GM12865 (cell line): ENCODE data around the gene SYNJ2BP.

Experiments used
- DNase-seq: peaks from one replicate; pipeline ENCODE4 v3.0.0; 2010; ENCODE audit warnings: low read depth
- H3K4me3 ChIP-seq: 2 replicates; pipeline ENCODE4 v1.5.1; 2011; ENCODE audit warnings: mild to moderate bottlenecking, low read depth, low read length, control low read depth
- TF ChIP-seq, protein P1 (sequence below): IDR thresholded peaks from 2 replicates; pipeline ENCODE4 v1.5.1; 2011; ENCODE audit warnings: low read length, control low read depth, low read depth, inconsistent platforms; ENCODE audit not compliant: insufficient read depth; ENCODE audit errors: missing control alignments

SYNJ2BP gene

DNA sequence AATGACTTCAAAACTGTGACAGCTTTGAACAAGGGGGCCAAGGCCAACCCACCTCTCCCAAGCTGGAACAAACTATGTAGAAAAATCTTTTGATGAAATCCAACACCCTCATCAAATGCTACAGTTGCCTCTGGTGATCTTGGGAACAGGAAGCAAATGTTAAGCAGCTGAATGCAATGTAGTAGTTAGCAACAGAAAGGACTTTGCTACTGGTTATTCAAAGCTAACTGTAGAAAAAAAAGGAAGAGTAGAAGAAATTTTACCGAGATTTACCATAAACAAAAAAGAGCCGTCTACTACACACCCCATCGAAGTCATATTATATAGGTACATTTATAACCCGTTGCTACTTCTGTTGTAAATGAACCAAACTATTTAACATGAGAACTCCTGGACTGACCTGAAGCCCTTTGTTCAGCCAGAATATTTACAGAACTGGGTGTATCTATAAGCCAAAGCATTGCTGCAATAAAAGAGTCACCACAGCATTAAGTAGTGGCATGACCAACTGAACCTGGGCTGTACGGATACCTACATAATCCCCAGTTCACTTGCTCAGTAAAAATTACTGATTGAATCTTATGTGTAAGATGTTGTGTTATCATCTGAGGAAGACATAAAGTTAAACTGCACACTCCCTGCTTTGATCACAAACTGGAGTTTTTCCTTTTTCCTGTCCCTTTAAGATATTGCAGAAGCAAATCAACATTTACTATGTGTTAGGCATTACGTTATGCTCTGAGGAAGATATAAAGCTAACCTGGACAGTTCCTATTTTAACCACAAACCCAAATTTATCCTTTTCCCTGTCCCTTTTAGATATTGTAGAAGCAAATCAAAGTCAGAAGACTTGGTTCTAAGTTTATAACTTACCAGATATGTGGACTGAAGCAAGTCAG, 25.1 kb downstream of the SYNJ2BP start:
- H3K4me3 ChIP-seq = no peak overlapping the region
- no peak for DNase-seq
- TF ChIP-seq, protein P1, sequence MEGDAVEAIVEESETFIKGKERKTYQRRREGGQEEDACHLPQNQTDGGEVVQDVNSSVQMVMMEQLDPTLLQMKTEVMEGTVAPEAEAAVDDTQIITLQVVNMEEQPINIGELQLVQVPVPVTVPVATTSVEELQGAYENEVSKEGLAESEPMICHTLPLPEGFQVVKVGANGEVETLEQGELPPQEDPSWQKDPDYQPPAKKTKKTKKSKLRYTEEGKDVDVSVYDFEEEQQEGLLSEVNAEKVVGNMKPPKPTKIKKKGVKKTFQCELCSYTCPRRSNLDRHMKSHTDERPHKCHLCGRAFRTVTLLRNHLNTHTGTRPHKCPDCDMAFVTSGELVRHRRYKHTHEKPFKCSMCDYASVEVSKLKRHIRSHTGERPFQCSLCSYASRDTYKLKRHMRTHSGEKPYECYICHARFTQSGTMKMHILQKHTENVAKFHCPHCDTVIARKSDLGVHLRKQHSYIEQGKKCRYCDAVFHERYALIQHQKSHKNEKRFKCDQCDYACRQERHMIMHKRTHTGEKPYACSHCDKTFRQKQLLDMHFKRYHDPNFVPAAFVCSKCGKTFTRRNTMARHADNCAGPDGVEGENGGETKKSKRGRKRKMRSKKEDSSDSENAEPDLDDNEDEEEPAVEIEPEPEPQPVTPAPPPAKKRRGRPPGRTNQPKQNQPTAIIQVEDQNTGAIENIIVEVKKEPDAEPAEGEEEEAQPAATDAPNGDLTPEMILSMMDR = no peak

DNA sequence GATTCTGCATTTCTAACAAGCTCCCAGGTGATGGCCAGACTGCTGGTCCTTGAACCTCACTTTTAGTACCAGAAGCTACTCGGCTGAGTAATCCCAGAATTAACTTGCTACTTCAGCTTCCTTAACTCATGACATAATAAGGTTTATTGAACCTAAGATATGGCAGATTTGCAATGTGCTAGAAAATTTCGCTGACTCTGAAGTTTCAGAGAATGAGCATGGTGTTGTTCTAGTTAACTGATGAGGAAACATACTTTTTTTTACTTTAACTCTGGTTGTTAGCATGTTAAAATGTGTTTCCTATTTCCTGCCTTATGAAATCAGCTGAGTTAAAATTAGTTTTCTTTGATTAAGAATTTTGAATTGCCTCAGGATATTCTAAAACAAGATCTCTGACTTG, 34.4 kb downstream of the SYNJ2BP start:
- DNase-seq = no peak
- TF ChIP-seq, protein P1 = no peak
- no peak overlapping the region for H3K4me3 ChIP-seq

DNA sequence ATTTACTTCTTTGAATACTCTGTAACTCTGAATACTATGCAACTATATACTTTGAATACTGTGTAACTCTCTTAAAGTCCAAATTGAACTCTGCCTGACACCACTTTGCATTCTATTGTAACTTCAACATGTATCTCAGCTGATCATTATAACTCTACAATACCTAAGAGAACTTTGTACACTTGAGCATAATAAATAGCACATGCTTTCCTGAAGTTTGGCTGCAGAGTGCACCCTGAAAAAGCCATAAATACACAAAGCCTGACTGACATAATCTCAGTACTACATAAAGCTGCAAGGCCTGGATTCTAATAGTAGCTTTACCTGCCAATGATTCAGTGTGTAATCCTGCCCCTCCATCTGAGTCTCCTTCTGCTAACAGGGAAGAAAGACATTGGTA, 36.1 kb downstream of the SYNJ2BP start:
- H3K4me3 ChIP-seq = no peak overlapping the region
- DNase-seq = no peak
- TF ChIP-seq, protein P1 = no peak

DNA sequence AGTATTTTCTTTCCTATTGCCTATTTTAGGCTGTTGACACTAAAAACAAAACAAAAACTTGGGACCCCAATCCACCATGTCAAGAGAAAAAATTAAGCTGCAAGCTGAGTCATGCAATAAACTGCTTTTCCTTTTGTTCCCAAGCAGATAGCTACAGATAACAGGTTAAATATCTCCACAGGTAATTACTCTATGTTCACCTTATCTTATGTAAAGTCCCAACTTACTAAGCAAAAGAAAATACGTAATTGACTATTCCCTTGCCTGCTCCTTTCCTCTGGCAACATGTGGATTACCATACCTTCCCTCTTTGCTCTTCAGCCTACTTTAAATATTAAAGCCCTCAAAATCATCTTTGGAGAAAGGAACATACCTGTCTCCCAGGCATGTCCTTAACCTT, 38.2 kb downstream of the SYNJ2BP start:
- no peak for DNase-seq
- H3K4me3 ChIP-seq = no peak overlapping the region
- TF ChIP-seq, protein P1 = no peak
